Breast epithelium (tissue), 3 donors: ENCODE measurements around the gene FMO5.

Source experiments
- CTCF ChIP-seq, 3 donors: fragments of 450-650 bp; IDR thresholded peaks; one replicate each; pipeline ENCODE4 v1.5.1; 2016 to 2017; ENCODE audit warnings: antibody characterized with exemption in 3 of 3, mild to moderate bottlenecking in 3 of 3, moderate library complexity in 3 of 3
- POLR2A ChIP-seq: fragments of 450-650 bp; IDR thresholded peaks from one replicate; pipeline ENCODE4 v1.6.1; 2016; ENCODE audit warnings: antibody characterized with exemption, mild to moderate bottlenecking, moderate library complexity
- POLR2AphosphoS5 ChIP-seq, 3 donors: sonication (generic); formaldehyde crosslinking; IDR thresholded peaks; one replicate each; pipeline ENCODE4 v1.6.1; 2017; ENCODE audit warnings: antibody characterized with exemption in 3 of 3

- no peak for TF ChIP-seq CTCF (IDR thresholded peaks at IDR 0.05)
- no peak for TF ChIP-seq POLR2A
- TF ChIP-seq POLR2AphosphoS5 (IDR thresholded peaks at IDR 0.05): no peak
Measured at GRCh38 chr1:147272042-147272441, 46.9 kb upstream of the FMO5 start.
